Sigmoid colon (tissue), 4 donors: ENCODE results near the gene RBPJ.

Experiments used
- CTCF ChIP-seq, 4 experiments: fragments of 450-650 bp in 3 of 4; fragments of 200-600 bp in 1 of 4; IDR thresholded peaks; one replicate each; pipeline ENCODE4 v1.5.1; 2016 to 2019; ENCODE audit warnings: antibody characterized with exemption in 4 of 4, mild to moderate bottlenecking in 3 of 4, moderate library complexity in 2 of 4
- EP300 ChIP-seq, 4 donors: sonication (generic); formaldehyde crosslinking; IDR thresholded peaks; one replicate each; pipeline ENCODE4 v1.6.1; 2017; ENCODE audit warnings: antibody characterized with exemption in 4 of 4
- POLR2A ChIP-seq, 2 donors: fragments of 450-650 bp; IDR thresholded peaks; one replicate each; pipeline ENCODE4 v1.6.1; 2016; ENCODE audit warnings: antibody characterized with exemption in 2 of 2, mild to moderate bottlenecking in 2 of 2, moderate library complexity in 2 of 2
- POLR2AphosphoS5 ChIP-seq, 4 donors: sonication (generic); formaldehyde crosslinking; IDR thresholded peaks; one replicate each; pipeline ENCODE4 v1.6.1; 2017; ENCODE audit warnings: antibody characterized with exemption in 4 of 4

GRCh38 chr4:26307037-26307800 is 13.6 kb upstream of the RBPJ start:
- TF ChIP-seq POLR2A (IDR thresholded peaks at IDR 0.05) (no peak), CTCF (IDR thresholded peaks at IDR 0.05) (no peak), EP300 (IDR thresholded peaks at IDR 0.05) (no peak), POLR2AphosphoS5 (IDR thresholded peaks at IDR 0.05) (peak in 3 of 4 donors; percentile 57 to 81 (median 74))
